CD8-positive, alpha-beta memory T cell (primary cell): ENCODE measurements around the gene LUZP2. TPM values are rescaled to one million over a fixed set of nuclear protein-coding genes. Genes with fewer than 3 reads are reported as not detected.

Source experiments
- CTCF ChIA-PET: fragments of 350-600 bp; sonication (Branson Sonifier 250); formaldehyde crosslinking; loops from one replicate; lab custom pipeline; 2021; ENCODE audit warnings: antibody characterized with exemption; lab: Charles Lee
- POLR2A ChIA-PET: fragments of 350-600 bp; sonication (Branson Sonifier 250); formaldehyde crosslinking; loops from one replicate; lab custom pipeline; 2021; ENCODE audit warnings: antibody characterized with exemption; lab: Charles Lee
- DNase-seq, 5 donors: peaks; one replicate each; pipeline versions ENCODE4 v3.0.0 to v3.0.0-alpha.2; 2020 to 2022; ENCODE audit warnings: mixed read lengths in 1 of 5
- H3K27ac ChIP-seq: one replicate; pipeline ENCODE4 v1.7.0; 2013; ENCODE audit warnings: low read depth, mild to moderate bottlenecking, low read length, moderate library complexity
- H3K27me3 ChIP-seq: 2 replicates; pipeline ENCODE4 v1.7.0; 2013; ENCODE audit warnings: low read length, mild to moderate bottlenecking; ENCODE audit not compliant: insufficient read depth, poor library complexity, severe bottlenecking
- H3K36me3 ChIP-seq: 2 replicates; pipeline ENCODE4 v1.7.0; 2013; ENCODE audit warnings: mild to moderate bottlenecking, low read length, moderate library complexity; ENCODE audit not compliant: insufficient read depth
- H3K4me1 ChIP-seq: 2 replicates; pipeline ENCODE4 v1.7.0; 2013; ENCODE audit warnings: mild to moderate bottlenecking, low read length, moderate library complexity; ENCODE audit not compliant: insufficient read depth
- H3K4me3 ChIP-seq: 2 replicates; pipeline ENCODE4 v1.7.0; 2013; ENCODE audit warnings: mild to moderate bottlenecking, low read length
- H3K9me3 ChIP-seq: 2 replicates; pipeline ENCODE4 v1.7.0; 2013; ENCODE audit warnings: mild to moderate bottlenecking, low read length
- H3K27ac Mint-ChIP-seq, 8 donors: one replicate each; pipeline ENCODE4 v1.8.0; 2020 to 2021; ENCODE audit warnings: mixed read lengths in 8 of 8, mild to moderate bottlenecking in 6 of 8, inconsistent platforms in 3 of 8, moderate library complexity in 3 of 8
- H3K27me3 Mint-ChIP-seq, 2 donors: one replicate each; pipeline ENCODE4 v1.8.0; 2020 to 2021; ENCODE audit warnings: mixed read lengths in 2 of 2, mild to moderate bottlenecking in 1 of 2, moderate library complexity in 1 of 2
- H3K36me3 Mint-ChIP-seq, 3 donors: one replicate each; pipeline ENCODE4 v1.8.0; 2020 to 2021; ENCODE audit warnings: mixed read lengths in 3 of 3, inconsistent platforms in 1 of 3, mild to moderate bottlenecking in 1 of 3
- H3K4me1 Mint-ChIP-seq, 3 donors: one replicate each; pipeline ENCODE4 v1.8.0; 2020 to 2021; ENCODE audit warnings: mixed read lengths in 3 of 3, inconsistent platforms in 1 of 3, mild to moderate bottlenecking in 1 of 3
- H3K4me3 Mint-ChIP-seq, 7 donors: one replicate each; pipeline ENCODE4 v1.8.0; 2020 to 2021; ENCODE audit warnings: mixed read lengths in 7 of 7, mild to moderate bottlenecking in 6 of 7, moderate library complexity in 4 of 7, inconsistent platforms in 2 of 7
- H3K9me3 Mint-ChIP-seq, 5 donors: one replicate each; pipeline ENCODE4 v1.8.0; 2020 to 2022; ENCODE audit warnings: mixed read lengths in 5 of 5, mild to moderate bottlenecking in 3 of 5, moderate library complexity in 2 of 5, inconsistent platforms in 1 of 5
- polyA plus RNA-seq: library from polyadenylated mRNA; unstranded; fragments of 300-500 nt; fragmentation: Illumina TruSeq; gene quantifications from one replicate; pipeline ENCODE4 v1.2.3, GENCODE V29; 2021
- total RNA-seq, 2 experiments: library from RNA; stranded (reverse); gene quantifications; one replicate each; pipeline ENCODE4 v1.2.3, GENCODE V29; 2021

The LUZP2 gene
- total and polyA plus RNA-seq, 3 experiments from 2014 or later, result not detected

GRCh38 chr11:24683583-24683982 lies 186.7 kb downstream of the LUZP2 start:
- H3K9me3 Mint-ChIP-seq, result peaks cover 0 to 22% (median 3%) of the 10 kb centered on the region in 5 donors
- DNase-seq, result no peak
- H3K4me1 Mint-ChIP-seq, result no peaks in the 10 kb centered on the region
- POLR2A ChIA-PET, result no interaction called here
- Histone ChIP-seq H3K9me3 (no peaks in the 10 kb centered on the region), H3K27me3 (no peaks in the 10 kb centered on the region), H3K36me3 (no peaks in the 10 kb centered on the region), H3K4me3 (no peak overlapping the region), H3K4me1 (no peaks in the 10 kb centered on the region), H3K27ac (no peak overlapping the region)
- no peaks in the 10 kb centered on the region for H3K36me3 Mint-ChIP-seq
- no peak overlapping the region for H3K27ac Mint-ChIP-seq
- CTCF ChIA-PET, result no interaction called here
- no peaks in the 10 kb centered on the region for H3K27me3 Mint-ChIP-seq
- H3K4me3 Mint-ChIP-seq, result no peak overlapping the region

DNA sequence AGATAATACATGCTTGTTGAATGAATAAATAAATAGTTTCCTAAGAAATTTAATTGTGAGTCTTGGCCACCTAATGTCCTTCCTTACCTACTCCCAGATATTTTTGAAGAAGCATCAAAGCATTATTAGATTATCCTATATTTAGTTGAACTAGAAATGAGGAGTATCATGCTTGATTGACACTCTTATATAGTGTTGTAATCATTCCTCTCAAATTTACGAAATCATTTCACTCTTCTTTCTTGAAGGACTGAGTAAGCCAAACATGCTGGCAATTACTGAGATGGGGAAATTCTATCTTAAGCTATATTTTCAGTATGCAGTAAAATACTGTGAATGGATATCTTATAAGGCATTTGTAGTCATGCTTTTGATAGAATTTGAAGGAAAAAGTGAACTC lies 189.0 kb downstream of the LUZP2 start:
- H3K27me3 ChIP-seq, result no peaks in the 10 kb centered on the region
- no peak for DNase-seq
- Mint-ChIP-seq H3K36me3 (no peaks in the 10 kb centered on the region), H3K4me3 (no peak overlapping the region), H3K27me3 (no peaks in the 10 kb centered on the region), H3K4me1 (no peaks in the 10 kb centered on the region), H3K9me3 (peaks cover 1 to 25% (median 7%) of the 10 kb centered on the region in 5 donors), H3K27ac (no peak overlapping the region)
- no peak overlapping the region for H3K4me3 ChIP-seq
- H3K9me3 ChIP-seq, result no peaks in the 10 kb centered on the region
- no peaks in the 10 kb centered on the region for H3K36me3 ChIP-seq
- H3K4me1 ChIP-seq, result no peaks in the 10 kb centered on the region
- H3K27ac ChIP-seq, result no peak overlapping the region
- CTCF ChIA-PET, result no interaction called here
- POLR2A ChIA-PET, result no interaction called here

DNA sequence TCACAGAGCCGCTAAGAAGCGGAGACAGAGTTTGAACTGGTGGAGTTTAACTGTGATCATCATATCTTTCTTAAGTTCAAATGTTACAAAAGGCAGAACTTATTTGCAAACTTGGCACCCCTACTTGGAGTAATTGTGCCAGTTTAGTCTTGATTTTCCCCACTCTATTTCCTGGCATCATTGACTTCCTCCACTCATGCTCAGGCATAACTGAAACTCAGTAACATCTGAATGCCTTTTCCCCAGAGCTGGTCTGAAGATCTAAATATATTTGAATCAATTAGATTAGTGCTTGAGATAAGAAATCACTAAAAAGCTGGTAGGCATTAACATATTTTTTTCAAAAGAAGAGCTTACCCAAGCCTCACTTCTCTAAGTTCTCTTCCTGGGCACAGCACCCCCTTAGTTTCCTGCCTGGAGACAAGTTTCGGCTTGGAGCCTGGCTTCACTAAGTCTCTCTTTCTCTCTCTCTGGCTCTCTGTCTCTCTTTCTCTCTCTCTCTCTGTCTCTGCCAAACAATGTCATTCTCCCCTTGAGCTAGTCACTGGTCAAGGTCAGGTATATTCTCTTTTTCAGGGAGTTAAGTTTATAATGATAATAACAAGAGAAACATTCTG lies 190.8 kb downstream of the LUZP2 start:
- Histone ChIP-seq H3K36me3 (no peaks in the 10 kb centered on the region), H3K27ac (no peak overlapping the region), H3K4me3 (no peak overlapping the region), H3K9me3 (no peaks in the 10 kb centered on the region), H3K27me3 (no peaks in the 10 kb centered on the region), H3K4me1 (no peaks in the 10 kb centered on the region)
- no peak overlapping the region for H3K27ac Mint-ChIP-seq
- no peak overlapping the region for H3K4me3 Mint-ChIP-seq
- no peaks in the 10 kb centered on the region for H3K27me3 Mint-ChIP-seq
- DNase-seq, result no peak
- CTCF ChIA-PET, result no interaction called here
- peaks cover 1 to 18% (median 5%) of the 10 kb centered on the region in 5 donors for H3K9me3 Mint-ChIP-seq
- H3K36me3 Mint-ChIP-seq, result no peaks in the 10 kb centered on the region
- POLR2A ChIA-PET, result no interaction called here
- no peaks in the 10 kb centered on the region for H3K4me1 Mint-ChIP-seq

DNA sequence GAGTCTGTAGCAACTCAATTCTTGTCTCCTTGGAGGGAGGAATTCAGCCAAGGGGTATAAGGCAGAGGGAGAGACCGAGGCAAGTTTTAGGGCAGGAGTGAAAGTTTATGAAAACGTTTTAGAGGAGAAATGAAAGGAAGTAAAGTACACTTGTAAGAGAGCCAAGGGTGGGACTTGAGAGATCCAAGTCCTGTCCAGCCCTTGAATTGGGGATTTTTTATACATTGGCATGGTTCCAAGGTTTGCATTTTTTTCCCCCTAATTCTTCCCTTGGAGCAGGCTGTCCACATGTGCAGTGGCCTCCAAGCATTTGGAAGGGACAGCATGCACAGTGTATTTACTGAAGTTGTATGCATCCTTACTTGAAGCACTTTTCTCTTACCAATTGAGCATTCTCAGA lies 192.1 kb downstream of the LUZP2 start:
- Histone ChIP-seq H3K9me3 (no peaks in the 10 kb centered on the region), H3K4me3 (no peak overlapping the region), H3K36me3 (no peaks in the 10 kb centered on the region), H3K27ac (no peak overlapping the region), H3K27me3 (no peaks in the 10 kb centered on the region), H3K4me1 (no peaks in the 10 kb centered on the region)
- Mint-ChIP-seq H3K36me3 (no peaks in the 10 kb centered on the region), H3K27ac (peak overlapping the region in 1 of 8 donors; percentile 34), H3K4me3 (no peak overlapping the region), H3K9me3 (peaks cover 1 to 22% (median 5%) of the 10 kb centered on the region in 5 donors), H3K27me3 (no peaks in the 10 kb centered on the region), H3K4me1 (no peaks in the 10 kb centered on the region)
- CTCF ChIA-PET, result no interaction called here
- POLR2A ChIA-PET, result no interaction called here
- no peak for DNase-seq

- no peaks in the 10 kb centered on the region for H3K4me1 ChIP-seq
- Mint-ChIP-seq H3K36me3 (no peaks in the 10 kb centered on the region), H3K4me3 (no peak overlapping the region), H3K27ac (no peak overlapping the region), H3K27me3 (no peaks in the 10 kb centered on the region), H3K9me3 (peaks cover 0 to 44% (median 9%) of the 10 kb centered on the region in 5 donors), H3K4me1 (no peaks in the 10 kb centered on the region)
- no peaks in the 10 kb centered on the region for H3K36me3 ChIP-seq
- H3K4me3 ChIP-seq, result no peak overlapping the region
- no peak overlapping the region for H3K27ac ChIP-seq
- H3K27me3 ChIP-seq, result no peaks in the 10 kb centered on the region
- no peak for DNase-seq
- POLR2A ChIA-PET, result no interaction called here
- CTCF ChIA-PET, result no interaction called here
- H3K9me3 ChIP-seq, result no peaks in the 10 kb centered on the region
Observed at GRCh38 chr11:24697522-24698111, 200.8 kb downstream of the LUZP2 start.

GRCh38 chr11:24704716-24705115 lies 207.9 kb downstream of the LUZP2 start:
- no peaks in the 10 kb centered on the region for H3K9me3 ChIP-seq
- Mint-ChIP-seq H3K4me1 (no peaks in the 10 kb centered on the region), H3K9me3 (peaks cover 0 to 31% (median 9%) of the 10 kb centered on the region in 5 donors), H3K36me3 (no peaks in the 10 kb centered on the region), H3K4me3 (no peak overlapping the region), H3K27me3 (no peaks in the 10 kb centered on the region), H3K27ac (no peak overlapping the region)
- no peaks in the 10 kb centered on the region for H3K27me3 ChIP-seq
- ChIA-PET CTCF (interaction anchor here (1.5 kb wide), 1 partner anchor 72 kb away, joined by 3 read pairs; no protein-coding TSS in a partner anchor), POLR2A (no interaction called here)
- H3K4me1 ChIP-seq, result no peaks in the 10 kb centered on the region
- no peak overlapping the region for H3K27ac ChIP-seq
- H3K4me3 ChIP-seq, result no peak overlapping the region
- DNase-seq, result no peak
- H3K36me3 ChIP-seq, result no peaks in the 10 kb centered on the region

- no peak for DNase-seq
- no peak overlapping the region for H3K4me3 ChIP-seq
- no peaks in the 10 kb centered on the region for H3K9me3 ChIP-seq
- Mint-ChIP-seq H3K27me3 (no peaks in the 10 kb centered on the region), H3K4me3 (no peak overlapping the region), H3K4me1 (no peaks in the 10 kb centered on the region), H3K36me3 (no peaks in the 10 kb centered on the region), H3K9me3 (peaks cover 0 to 31% (median 9%) of the 10 kb centered on the region in 5 donors), H3K27ac (no peak overlapping the region)
- no peaks in the 10 kb centered on the region for H3K36me3 ChIP-seq
- POLR2A ChIA-PET, result no interaction called here
- no peaks in the 10 kb centered on the region for H3K4me1 ChIP-seq
- CTCF ChIA-PET, result interaction anchor here (1.5 kb wide), 1 partner anchor 71 kb away, joined by 3 read pairs; no protein-coding TSS in a partner anchor
- H3K27ac ChIP-seq, result no peak overlapping the region
- no peaks in the 10 kb centered on the region for H3K27me3 ChIP-seq
Observed at GRCh38 chr11:24705474-24705873, 208.6 kb downstream of the LUZP2 start.

DNA sequence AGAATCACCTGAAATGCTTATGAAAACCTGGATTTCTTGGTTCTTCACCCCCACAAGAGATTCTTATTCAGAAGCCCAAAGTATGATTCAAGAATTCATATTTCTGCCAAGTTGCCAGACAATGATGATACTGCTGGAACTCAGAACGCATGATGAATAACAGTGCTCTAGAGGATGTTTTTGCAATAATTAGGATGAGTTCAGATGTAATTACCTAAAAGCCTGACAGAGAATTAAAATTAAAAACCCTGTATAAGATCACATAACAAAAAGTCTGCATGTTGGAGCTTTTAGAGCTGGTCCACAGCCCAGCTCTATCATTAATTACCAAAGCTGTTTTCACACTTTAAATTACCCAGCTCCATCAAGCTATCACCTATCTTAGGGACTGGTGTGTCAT lies 211.8 kb downstream of the LUZP2 start:
- Mint-ChIP-seq H3K4me1 (no peaks in the 10 kb centered on the region), H3K36me3 (no peaks in the 10 kb centered on the region), H3K27ac (no peak overlapping the region), H3K4me3 (no peak overlapping the region), H3K9me3 (peaks cover 0 to 21% (median 11%) of the 10 kb centered on the region in 5 donors), H3K27me3 (no peaks in the 10 kb centered on the region)
- Histone ChIP-seq H3K27ac (no peak overlapping the region), H3K27me3 (no peaks in the 10 kb centered on the region), H3K4me3 (no peak overlapping the region), H3K4me1 (no peaks in the 10 kb centered on the region), H3K36me3 (no peaks in the 10 kb centered on the region), H3K9me3 (no peaks in the 10 kb centered on the region)
- DNase-seq, result no peak
- ChIA-PET POLR2A (no interaction called here), CTCF (no interaction called here)
